ENCODE data around the gene DDX56.

DNA sequence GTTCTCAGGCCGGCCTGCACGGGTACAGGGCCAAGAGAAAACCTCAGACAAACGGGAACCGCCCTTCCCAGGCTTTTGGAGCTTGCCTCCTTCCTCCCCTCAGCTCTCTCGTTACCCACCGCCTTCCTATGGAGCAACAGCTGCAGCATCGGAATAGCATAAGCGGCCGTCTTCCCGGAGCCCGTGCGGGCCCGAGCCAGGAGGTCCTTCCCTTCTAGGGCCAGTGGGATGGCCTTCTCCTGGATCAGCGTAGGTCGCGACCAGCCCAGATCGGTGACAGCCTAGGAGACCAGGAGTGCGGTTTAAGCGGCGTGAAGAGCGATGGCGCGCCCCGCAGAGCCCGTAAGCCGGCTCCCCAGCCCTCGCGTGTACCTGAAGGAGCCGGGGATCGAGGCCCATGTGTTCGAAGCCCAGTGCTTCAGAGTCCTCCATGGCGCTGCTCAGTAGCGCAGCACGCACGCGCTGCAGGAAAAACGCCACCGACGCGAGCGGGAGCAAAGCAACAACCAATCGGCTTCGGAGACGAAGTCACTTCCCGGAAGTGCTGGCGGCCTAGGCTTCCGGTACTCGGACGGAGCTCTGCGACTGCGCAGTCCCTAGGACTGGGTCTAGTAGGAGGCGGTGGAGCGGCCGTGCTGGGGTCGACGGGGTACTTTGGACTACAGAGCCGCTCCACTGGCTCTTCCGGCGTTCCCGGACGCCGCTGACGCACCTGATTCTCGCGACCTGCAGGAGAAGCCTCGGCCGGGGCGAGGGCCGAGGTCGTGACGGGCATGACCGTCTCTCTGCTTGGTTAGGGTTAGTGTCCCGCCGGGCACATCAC lies at the start of gene DDX56:
- no peak for TF ChIP-seq TCF12 (IDR thresholded peaks at IDR 0.05)
- no peak for TF ChIP-seq TCF12 (CRISPR knock-in tag; IDR thresholded peaks at IDR 0.05)
- TF ChIP-seq ZNF121 (CRISPR knock-in tag; IDR thresholded peaks at IDR 0.05): no peak
- TF ChIP-seq, protein P1, sequence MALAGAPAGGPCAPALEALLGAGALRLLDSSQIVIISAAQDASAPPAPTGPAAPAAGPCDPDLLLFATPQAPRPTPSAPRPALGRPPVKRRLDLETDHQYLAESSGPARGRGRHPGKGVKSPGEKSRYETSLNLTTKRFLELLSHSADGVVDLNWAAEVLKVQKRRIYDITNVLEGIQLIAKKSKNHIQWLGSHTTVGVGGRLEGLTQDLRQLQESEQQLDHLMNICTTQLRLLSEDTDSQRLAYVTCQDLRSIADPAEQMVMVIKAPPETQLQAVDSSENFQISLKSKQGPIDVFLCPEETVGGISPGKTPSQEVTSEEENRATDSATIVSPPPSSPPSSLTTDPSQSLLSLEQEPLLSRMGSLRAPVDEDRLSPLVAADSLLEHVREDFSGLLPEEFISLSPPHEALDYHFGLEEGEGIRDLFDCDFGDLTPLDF (CRISPR knock-in tag; IDR thresholded peaks at IDR 0.05): peak; percentile 96
- no peak for TF ChIP-seq KDM1A (CRISPR knock-in tag; IDR thresholded peaks at IDR 0.05)
- TF ChIP-seq, protein P2, sequence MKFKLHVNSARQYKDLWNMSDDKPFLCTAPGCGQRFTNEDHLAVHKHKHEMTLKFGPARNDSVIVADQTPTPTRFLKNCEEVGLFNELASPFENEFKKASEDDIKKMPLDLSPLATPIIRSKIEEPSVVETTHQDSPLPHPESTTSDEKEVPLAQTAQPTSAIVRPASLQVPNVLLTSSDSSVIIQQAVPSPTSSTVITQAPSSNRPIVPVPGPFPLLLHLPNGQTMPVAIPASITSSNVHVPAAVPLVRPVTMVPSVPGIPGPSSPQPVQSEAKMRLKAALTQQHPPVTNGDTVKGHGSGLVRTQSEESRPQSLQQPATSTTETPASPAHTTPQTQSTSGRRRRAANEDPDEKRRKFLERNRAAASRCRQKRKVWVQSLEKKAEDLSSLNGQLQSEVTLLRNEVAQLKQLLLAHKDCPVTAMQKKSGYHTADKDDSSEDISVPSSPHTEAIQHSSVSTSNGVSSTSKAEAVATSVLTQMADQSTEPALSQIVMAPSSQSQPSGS (CRISPR knock-in tag; IDR thresholded peaks at IDR 0.05): peak; percentile 76; the same call in 1 of the 2 replicates
- no peak; the same call in 1 of the 2 replicates for TF ChIP-seq ZNF558 (CRISPR knock-in tag; IDR thresholded peaks at IDR 0.05; ENCODE audit: borderline replicate concordance)
- TF ChIP-seq, protein P3, sequence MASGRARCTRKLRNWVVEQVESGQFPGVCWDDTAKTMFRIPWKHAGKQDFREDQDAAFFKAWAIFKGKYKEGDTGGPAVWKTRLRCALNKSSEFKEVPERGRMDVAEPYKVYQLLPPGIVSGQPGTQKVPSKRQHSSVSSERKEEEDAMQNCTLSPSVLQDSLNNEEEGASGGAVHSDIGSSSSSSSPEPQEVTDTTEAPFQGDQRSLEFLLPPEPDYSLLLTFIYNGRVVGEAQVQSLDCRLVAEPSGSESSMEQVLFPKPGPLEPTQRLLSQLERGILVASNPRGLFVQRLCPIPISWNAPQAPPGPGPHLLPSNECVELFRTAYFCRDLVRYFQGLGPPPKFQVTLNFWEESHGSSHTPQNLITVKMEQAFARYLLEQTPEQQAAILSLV (CRISPR knock-in tag; IDR thresholded peaks at IDR 0.05; ENCODE audit: borderline replicate concordance): peak; percentile 97
- TF ChIP-seq KLF15 (CRISPR knock-in tag; IDR thresholded peaks at IDR 0.05; ENCODE audit: borderline replicate concordance): peak; percentile 74; the same call in 1 of the 2 replicates
- TF ChIP-seq, protein P4, sequence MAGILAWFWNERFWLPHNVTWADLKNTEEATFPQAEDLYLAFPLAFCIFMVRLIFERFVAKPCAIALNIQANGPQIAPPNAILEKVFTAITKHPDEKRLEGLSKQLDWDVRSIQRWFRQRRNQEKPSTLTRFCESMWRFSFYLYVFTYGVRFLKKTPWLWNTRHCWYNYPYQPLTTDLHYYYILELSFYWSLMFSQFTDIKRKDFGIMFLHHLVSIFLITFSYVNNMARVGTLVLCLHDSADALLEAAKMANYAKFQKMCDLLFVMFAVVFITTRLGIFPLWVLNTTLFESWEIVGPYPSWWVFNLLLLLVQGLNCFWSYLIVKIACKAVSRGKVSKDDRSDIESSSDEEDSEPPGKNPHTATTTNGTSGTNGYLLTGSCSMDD (CRISPR knock-in tag; IDR thresholded peaks at IDR 0.05): peak; percentile 90
- TF ChIP-seq, protein P5, sequence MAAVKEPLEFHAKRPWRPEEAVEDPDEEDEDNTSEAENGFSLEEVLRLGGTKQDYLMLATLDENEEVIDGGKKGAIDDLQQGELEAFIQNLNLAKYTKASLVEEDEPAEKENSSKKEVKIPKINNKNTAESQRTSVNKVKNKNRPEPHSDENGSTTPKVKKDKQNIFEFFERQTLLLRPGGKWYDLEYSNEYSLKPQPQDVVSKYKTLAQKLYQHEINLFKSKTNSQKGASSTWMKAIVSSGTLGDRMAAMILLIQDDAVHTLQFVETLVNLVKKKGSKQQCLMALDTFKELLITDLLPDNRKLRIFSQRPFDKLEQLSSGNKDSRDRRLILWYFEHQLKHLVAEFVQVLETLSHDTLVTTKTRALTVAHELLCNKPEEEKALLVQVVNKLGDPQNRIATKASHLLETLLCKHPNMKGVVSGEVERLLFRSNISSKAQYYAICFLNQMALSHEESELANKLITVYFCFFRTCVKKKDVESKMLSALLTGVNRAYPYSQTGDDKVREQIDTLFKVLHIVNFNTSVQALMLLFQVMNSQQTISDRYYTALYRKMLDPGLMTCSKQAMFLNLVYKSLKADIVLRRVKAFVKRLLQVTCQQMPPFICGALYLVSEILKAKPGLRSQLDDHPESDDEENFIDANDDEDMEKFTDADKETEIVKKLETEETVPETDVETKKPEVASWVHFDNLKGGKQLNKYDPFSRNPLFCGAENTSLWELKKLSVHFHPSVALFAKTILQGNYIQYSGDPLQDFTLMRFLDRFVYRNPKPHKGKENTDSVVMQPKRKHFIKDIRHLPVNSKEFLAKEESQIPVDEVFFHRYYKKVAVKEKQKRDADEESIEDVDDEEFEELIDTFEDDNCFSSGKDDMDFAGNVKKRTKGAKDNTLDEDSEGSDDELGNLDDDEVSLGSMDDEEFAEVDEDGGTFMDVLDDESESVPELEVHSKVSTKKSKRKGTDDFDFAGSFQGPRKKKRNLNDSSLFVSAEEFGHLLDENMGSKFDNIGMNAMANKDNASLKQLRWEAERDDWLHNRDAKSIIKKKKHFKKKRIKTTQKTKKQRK (IDR thresholded peaks at IDR 0.05; ENCODE audit: low read length): no peak

Measured in HepG2 (cell line).